Measurements from ENCODE around the gene TRIM44. TPM values are rescaled to one million over a fixed set of nuclear protein-coding genes. Genes with fewer than 3 reads are reported as not detected.

TRIM44 gene
- total and polyA plus RNA-seq, 2 donors (not counting 3 experiments of a cell fraction or from before 2014, with no cell fraction given), result 31.7 to 72.0 TPM

- DNase-seq (ENCODE audit: low read depth, low spot score) (no peak), FAIRE-seq (no peak)
- peaks cover 79% of the 10 kb centered on the region for H3K79me2 ChIP-seq (ENCODE audit: control insufficient read depth, insufficient read depth, low read length)
- H3K27me3 ChIP-seq (ENCODE audit: control insufficient read depth in 2 of 2, insufficient read depth in 2 of 2, low read length in 2 of 2), result no peaks in the 10 kb centered on the region
- TF ChIP-seq JUN (IDR thresholded peaks at IDR 0.05; ENCODE audit: borderline replicate concordance, insufficient read depth, insufficient read length, low read depth) (no peak), CTCF (IDR thresholded peaks at IDR 0.05; ENCODE audit: extremely low read depth in 1 of 2, insufficient read depth in 1 of 2, low read depth in 1 of 2, low read length in 2 of 2) (no peak), MAX (IDR thresholded peaks at IDR 0.05; ENCODE audit: insufficient read depth, insufficient read length) (no peak), GATA2 (IDR thresholded peaks at IDR 0.05; ENCODE audit: insufficient read depth, insufficient read length, low read depth, low read length) (no peak), MYC (IDR thresholded peaks at IDR 0.05; ENCODE audit: low read depth, low read length) (no peak), FOS (IDR thresholded peaks at IDR 0.05; ENCODE audit: borderline replicate concordance, insufficient read depth, low read length) (no peak), EZH2 (IDR thresholded peaks at IDR 0.05; ENCODE audit: borderline replicate concordance, low read depth, low read length, severe bottlenecking) (no peak), POLR2A (IDR thresholded peaks at IDR 0.05; ENCODE audit: low read depth, low read length) (no peak), POLR2AphosphoS5 (IDR thresholded peaks at IDR 0.05; ENCODE audit: insufficient read depth, low read depth, low read length) (no peak)
- no peak overlapping the region for H2AFZ ChIP-seq (ENCODE audit: low read depth, low read length)
- CTCF ChIA-PET, result interaction anchor here (1.0 to 1.5 kb wide), 2 partner anchors 10 to 150 kb away, joined by 3 to 5 read pairs; no protein-coding TSS in a partner anchor
- intact Hi-C loops (cut with micrococcal nuclease) (no loop called here), dilution Hi-C loops (cut with MboI; ENCODE audit: extremely low pct_ligation_motif_present, low sequenced_read_pairs) (no loop called here)
- H3K4me3 ChIP-seq (replicated peaks in 1 of 3; ENCODE audit: insufficient read depth in 1 of 3, low read depth in 1 of 3, low read length in 3 of 3), result no peak overlapping the region
- H3K4me1 ChIP-seq (ENCODE audit: control insufficient read depth, extremely low read depth, insufficient read depth, low read length), result no peaks in the 10 kb centered on the region
- POLR2A ChIA-PET, result no interaction called here
- H3K9ac ChIP-seq (replicated peaks; ENCODE audit: extremely low read depth, insufficient read depth, low read length), result no peak overlapping the region
- no TSS peak for BruUV-seq (replicated peaks)
- H3K9me3 ChIP-seq (replicated peaks; ENCODE audit: control insufficient read depth, insufficient read depth, low read length), result no peaks in the 10 kb centered on the region
- no peak overlapping the region for H3K27ac ChIP-seq (ENCODE audit: insufficient read depth, low read depth, low read length)
- peaks cover 2% of the 10 kb centered on the region for H4K20me1 ChIP-seq (replicated peaks; ENCODE audit: control insufficient read depth, extremely low read depth, insufficient read depth, low read length)
- H3K36me3 ChIP-seq (ENCODE audit: control insufficient read depth in 2 of 2, extremely low read depth in 1 of 2, insufficient read depth in 2 of 2, low read length in 2 of 2), result peaks cover 0 to 3% of the 10 kb centered on the region in 2 experiments
- H3K4me2 ChIP-seq (ENCODE audit: insufficient read depth, low read length), result no peak overlapping the region
- no peaks in the 10 kb centered on the region for H3K9me1 ChIP-seq (replicated peaks; ENCODE audit: control insufficient read depth, extremely low read depth, insufficient read depth, low read length)
Measured at GRCh38 chr11:35671396-35672127, 9.0 kb downstream of the TRIM44 start.
